IMR-90 (cell line): ENCODE results near the gene FGFRL1.

Experiments used
- CEBPB ChIP-seq: IDR thresholded peaks from 2 replicates; pipeline ENCODE4 v1.6.1; 2012; ENCODE audit warnings: low read depth, low read length, improper control_type of control experiment
- CHD1 ChIP-seq: IDR thresholded peaks from 2 replicates; pipeline ENCODE4 v1.6.1; 2012; ENCODE audit warnings: low read depth, low read length, improper control_type of control experiment
- CTCF ChIP-seq: conservative IDR thresholded peaks from 2 replicates; pipeline ENCODE4 v1.5.1; 2012; ENCODE audit warnings: mild to moderate bottlenecking, low read depth, low read length, improper control_type of control experiment
- POLR2A ChIP-seq: IDR thresholded peaks from 2 replicates; pipeline ENCODE4 v1.6.1; 2012; ENCODE audit warnings: mild to moderate bottlenecking, low read depth, low read length

- no peak for TF ChIP-seq CTCF
- TF ChIP-seq CEBPB = no peak
- TF ChIP-seq CHD1 = no peak
- no peak for TF ChIP-seq POLR2A
Observed at GRCh38 chr4:1042352-1043055, 31.1 kb downstream of the FGFRL1 start.
